KOPT-K1 (cell line): ENCODE results near the gene SORCS3.

ENCODE experiments used
- H3K27ac ChIP-seq: fragments of 200-600 bp; sonication (generic); 2 replicates; pipeline ENCODE4 v1.5.1; 2016; ENCODE audit warnings: antibody characterized with exemption, mild to moderate bottlenecking, low read depth, low read length; ENCODE audit not compliant: poor library complexity, severe bottlenecking
- H3K36me3 ChIP-seq: fragments of 200-600 bp; sonication (generic); 2 replicates; pipeline ENCODE4 v1.5.1; 2017; ENCODE audit warnings: antibody characterized with exemption, mild to moderate bottlenecking, low read length, moderate library complexity; ENCODE audit not compliant: insufficient read depth
- H3K9me3 ChIP-seq: fragments of 200-600 bp; sonication (generic); 2 replicates; pipeline ENCODE4 v1.5.1; 2017; ENCODE audit warnings: antibody characterized with exemption, low read length, mild to moderate bottlenecking; ENCODE audit not compliant: insufficient read depth, poor library complexity, severe bottlenecking

SORCS3 gene

GRCh38 chr10:104947314-104947713, 306.2 kb downstream of the SORCS3 start:
- Histone ChIP-seq H3K27ac (no peak overlapping the region), H3K36me3 (no peaks in the 10 kb centered on the region), H3K9me3 (no peaks in the 10 kb centered on the region)

GRCh38 chr10:104957178-104957841, 316.2 kb downstream of the SORCS3 start:
- Histone ChIP-seq H3K9me3 (no peaks in the 10 kb centered on the region), H3K27ac (no peak overlapping the region), H3K36me3 (no peaks in the 10 kb centered on the region)

GRCh38 chr10:104966563-104967297, 325.6 kb downstream of the SORCS3 start:
- Histone ChIP-seq H3K27ac (no peak overlapping the region), H3K36me3 (no peaks in the 10 kb centered on the region)

GRCh38 chr10:104980368-104980767, 339.3 kb downstream of the SORCS3 start:
- no peaks in the 10 kb centered on the region for H3K36me3 ChIP-seq
- no peak overlapping the region for H3K27ac ChIP-seq
- H3K9me3 ChIP-seq: no peaks in the 10 kb centered on the region

More at GRCh38 chr10:104966563-104967297, 325.6 kb downstream of the SORCS3 start:
- no peaks in the 10 kb centered on the region for H3K9me3 ChIP-seq

GRCh38 chr10:104981995-104982394, 340.9 kb downstream of the SORCS3 start:
- no peaks in the 10 kb centered on the region for H3K9me3 ChIP-seq
- no peaks in the 10 kb centered on the region for H3K36me3 ChIP-seq
- no peak overlapping the region for H3K27ac ChIP-seq

- no peak overlapping the region for H3K27ac ChIP-seq
- H3K36me3 ChIP-seq: no peaks in the 10 kb centered on the region
- no peaks in the 10 kb centered on the region for H3K9me3 ChIP-seq
Observed at GRCh38 chr10:104988686-104989085, 347.6 kb downstream of the SORCS3 start.

GRCh38 chr10:104989880-104990279, 348.8 kb downstream of the SORCS3 start:
- H3K9me3 ChIP-seq: no peaks in the 10 kb centered on the region
- H3K27ac ChIP-seq: no peak overlapping the region
- H3K36me3 ChIP-seq: no peaks in the 10 kb centered on the region

- Histone ChIP-seq H3K36me3 (no peaks in the 10 kb centered on the region), H3K27ac (no peak overlapping the region)
Observed at GRCh38 chr10:104993085-104993484, 352.0 kb downstream of the SORCS3 start.

GRCh38 chr10:105001269-105001668, 360.2 kb downstream of the SORCS3 start:
- no peaks in the 10 kb centered on the region for H3K36me3 ChIP-seq
- no peaks in the 10 kb centered on the region for H3K9me3 ChIP-seq
- H3K27ac ChIP-seq: no peak overlapping the region

More at GRCh38 chr10:104993085-104993484, 352.0 kb downstream of the SORCS3 start:
- H3K9me3 ChIP-seq: no peaks in the 10 kb centered on the region

GRCh38 chr10:105010411-105011121, 369.5 kb downstream of the SORCS3 start:
- no peak overlapping the region for H3K27ac ChIP-seq
- no peaks in the 10 kb centered on the region for H3K9me3 ChIP-seq
- no peaks in the 10 kb centered on the region for H3K36me3 ChIP-seq

GRCh38 chr10:105017116-105017515, 376.0 kb downstream of the SORCS3 start:
- Histone ChIP-seq H3K27ac (no peak overlapping the region), H3K36me3 (no peaks in the 10 kb centered on the region), H3K9me3 (no peaks in the 10 kb centered on the region)

GRCh38 chr10:105017691-105018090, 376.6 kb downstream of the SORCS3 start:
- H3K9me3 ChIP-seq: no peaks in the 10 kb centered on the region
- H3K36me3 ChIP-seq: no peaks in the 10 kb centered on the region
- H3K27ac ChIP-seq: no peak overlapping the region

- H3K36me3 ChIP-seq: no peaks in the 10 kb centered on the region
- H3K27ac ChIP-seq: no peak overlapping the region
- H3K9me3 ChIP-seq: no peaks in the 10 kb centered on the region
Observed at GRCh38 chr10:105023211-105024111, 382.4 kb downstream of the SORCS3 start.

GRCh38 chr10:105024184-105024583, 383.1 kb downstream of the SORCS3 start:
- H3K9me3 ChIP-seq: no peaks in the 10 kb centered on the region
- no peaks in the 10 kb centered on the region for H3K36me3 ChIP-seq
- no peak overlapping the region for H3K27ac ChIP-seq
